GM18526 (cell line): ENCODE measurements around the gene LRIT2.
A peak's percentile ranks its signal among the peaks of the same experiment; 100 is the strongest.

ENCODE experiments used
- POLR2A ChIP-seq: IDR thresholded peaks from 3 replicates; pipeline ENCODE4 v1.6.1; 2011; ENCODE audit not compliant: insufficient read length; ENCODE audit errors: extremely low read depth

The LRIT2 gene

DNA sequence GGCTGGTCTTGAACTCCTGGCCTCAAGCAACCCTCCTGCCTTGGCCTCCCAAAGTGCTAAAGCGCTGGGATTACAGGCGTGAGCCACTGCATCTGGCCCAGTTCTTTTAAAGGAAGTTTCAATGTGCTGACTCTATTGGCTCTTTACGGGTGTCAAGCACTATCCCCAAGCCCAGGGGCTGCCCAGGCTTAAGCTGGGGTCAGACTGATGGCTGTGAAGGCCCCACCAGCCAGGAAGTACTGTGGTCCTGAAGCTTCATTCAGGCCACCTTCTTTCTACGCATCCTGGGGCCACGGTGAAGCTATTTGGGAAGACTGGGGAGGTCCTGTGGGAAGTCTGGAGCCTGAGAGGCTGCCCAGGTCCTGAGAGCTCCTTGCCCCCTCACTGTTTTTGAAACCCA lies 43.7 kb downstream of the LRIT2 start:
- TF ChIP-seq POLR2A, result no peak

DNA sequence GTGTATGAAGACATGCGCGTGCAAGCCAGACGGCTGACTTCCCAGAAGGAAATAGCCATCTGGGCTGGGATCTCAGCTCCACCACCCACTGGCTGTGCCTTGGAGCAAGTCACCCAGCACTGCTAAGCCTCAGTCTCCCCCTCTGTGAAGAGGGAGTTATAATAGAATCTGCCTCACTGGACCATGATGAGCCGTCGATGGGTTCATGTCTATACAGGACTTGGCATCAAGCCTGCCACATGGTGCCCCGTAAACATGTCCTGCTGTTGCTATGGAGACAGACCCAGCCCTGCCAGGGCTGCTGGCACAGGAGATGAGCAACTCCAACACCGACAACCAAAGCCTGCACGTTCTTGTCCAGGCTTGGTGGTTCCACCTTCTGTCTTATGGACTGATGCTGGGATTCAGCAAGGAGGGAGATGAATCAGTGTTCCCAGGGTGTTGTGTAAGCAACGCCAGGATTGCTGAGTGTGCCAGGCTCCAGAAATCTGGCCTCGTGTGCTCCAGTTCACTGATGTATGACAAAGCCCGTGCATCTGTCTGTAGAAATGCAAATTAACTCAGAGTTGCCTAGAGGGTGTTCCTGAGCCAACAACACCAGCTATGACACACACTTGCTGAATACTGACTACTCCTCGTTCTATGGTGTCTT lies 46.2 kb downstream of the LRIT2 start:
- TF ChIP-seq POLR2A, result no peak

DNA sequence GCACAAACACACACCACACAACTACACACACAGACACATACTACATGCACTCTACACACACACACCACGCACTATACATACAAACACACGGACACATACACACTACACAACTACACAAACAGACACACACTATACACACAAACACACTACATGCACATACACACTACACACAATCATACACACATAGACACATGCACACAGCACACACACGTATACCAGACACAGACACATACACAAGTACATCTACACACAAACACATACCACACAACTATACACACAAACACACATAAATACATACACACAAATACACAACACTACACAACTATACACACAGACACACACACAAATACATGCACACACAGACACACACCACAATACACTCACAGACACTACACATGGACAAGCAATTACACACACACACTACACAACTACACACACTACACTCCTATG lies 47.2 kb downstream of the LRIT2 start:
- TF ChIP-seq POLR2A, result no peak

DNA sequence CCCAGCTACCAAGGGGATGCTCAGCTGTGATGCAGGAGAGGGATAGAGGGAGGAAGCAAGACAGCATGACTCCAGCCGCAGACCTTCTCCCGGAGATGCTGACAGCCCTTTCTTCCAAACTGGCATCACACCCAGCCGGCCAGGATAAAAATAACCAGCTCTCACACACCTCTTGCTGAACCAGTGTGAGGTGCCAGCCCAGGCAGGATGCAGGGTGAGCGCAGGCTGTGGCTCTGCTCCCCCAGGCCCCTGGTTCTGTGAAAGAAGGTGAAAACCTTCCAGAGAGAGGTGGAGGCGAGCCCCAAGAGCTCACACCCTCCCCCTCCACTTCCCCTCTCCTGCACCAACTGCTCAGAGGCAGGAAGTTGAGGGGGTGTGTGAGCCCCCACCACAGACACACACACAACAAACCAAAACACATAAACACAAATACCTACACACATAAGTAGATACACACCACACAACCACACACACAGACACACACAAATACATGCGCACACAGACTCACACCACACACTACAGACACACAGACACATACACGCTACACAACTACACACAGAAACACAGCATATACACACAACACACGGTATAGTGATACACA lies 47.7 kb downstream of the LRIT2 start:
- no peak for TF ChIP-seq POLR2A

DNA sequence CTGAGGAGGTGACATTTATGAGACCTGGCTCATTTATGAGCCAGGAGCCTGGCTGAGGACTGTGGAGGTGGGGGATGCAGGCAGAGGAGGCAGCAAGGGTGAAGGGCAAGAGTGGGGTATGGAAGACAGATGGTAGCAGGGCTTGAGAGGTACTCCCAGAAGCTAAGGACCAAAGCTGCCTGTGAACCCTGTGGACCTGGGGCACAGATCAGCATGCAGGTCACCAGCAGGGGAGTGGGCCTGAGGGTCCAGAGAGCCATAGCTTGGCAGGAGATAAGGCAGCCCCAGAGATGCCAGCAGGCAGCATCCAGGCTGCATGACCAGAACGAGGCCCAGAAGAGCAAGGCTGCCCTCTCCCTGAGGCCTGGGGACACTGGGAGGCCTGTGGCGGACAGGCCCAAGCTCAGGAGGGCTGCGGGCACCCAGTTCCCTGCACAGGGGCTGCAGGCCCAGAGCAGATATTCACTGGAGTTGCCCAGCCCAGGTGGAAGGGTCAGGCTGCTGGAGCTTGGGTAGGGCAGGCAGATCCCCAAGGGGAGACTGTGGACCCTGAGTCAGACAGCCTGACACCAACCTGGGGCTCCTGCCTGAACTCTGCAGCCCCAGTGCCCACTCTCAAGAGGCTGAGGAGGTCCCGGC lies 48.4 kb downstream of the LRIT2 start:
- no peak for TF ChIP-seq POLR2A

DNA sequence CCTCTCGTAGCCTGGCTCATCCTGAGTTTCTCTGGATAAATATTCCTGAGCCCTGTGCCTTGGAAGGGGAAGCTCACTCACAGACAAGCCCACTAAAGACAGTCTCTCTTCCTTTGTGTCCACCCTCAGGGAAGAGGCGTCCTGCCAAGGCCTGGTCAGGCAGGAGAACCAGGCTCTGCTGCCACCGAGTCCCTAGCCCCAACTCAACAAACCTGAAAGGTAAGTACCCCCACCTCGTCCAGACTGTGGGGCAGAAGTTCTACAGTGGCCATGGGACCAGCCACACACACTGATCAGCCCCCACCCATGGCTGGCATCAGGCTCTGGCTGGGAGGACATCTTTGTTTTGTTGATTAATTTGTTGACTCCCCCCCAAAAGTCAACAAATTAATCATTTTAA lies 49.0 kb downstream of the LRIT2 start:
- no peak for TF ChIP-seq POLR2A

DNA sequence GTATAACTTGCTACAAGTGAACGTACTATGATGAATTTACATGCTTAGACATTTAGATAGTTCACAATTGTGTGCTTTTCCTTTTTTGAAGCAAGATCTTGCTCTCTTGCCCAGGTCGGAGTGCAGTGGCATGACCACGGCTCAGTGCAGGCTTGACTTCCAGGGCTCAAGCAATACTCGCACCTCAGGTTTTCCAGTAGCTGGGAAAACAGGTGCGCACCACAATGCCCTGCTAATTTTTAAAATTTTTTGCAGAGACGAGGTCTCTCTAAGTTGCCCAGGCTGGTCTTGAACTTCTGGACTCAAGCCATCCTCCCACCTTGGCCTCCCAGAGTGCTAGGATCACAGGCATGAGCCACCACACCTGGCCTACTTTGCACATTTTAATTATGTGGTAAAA lies 49.9 kb downstream of the LRIT2 start:
- TF ChIP-seq POLR2A, result no peak

DNA sequence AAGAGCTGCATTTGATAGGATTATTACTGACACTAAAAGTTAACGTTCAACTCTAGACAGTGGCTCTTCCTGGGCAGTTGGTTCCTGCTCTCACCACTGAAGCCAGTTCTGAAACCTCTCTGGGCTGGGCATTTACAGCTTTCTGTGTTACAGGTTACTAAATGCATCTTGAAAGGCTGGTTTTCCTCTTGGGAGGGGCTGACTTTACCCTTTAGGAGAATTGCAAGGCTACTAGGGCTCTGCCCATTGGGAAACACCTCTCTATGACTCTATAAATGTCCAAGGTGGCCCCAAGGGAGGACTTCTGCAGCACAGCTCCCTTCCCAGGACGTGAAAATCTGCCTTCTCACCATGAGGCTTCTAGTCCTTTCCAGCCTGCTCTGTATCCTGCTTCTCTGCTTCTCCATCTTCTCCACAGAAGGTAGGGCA lies 51.8 kb downstream of the LRIT2 start, which contains the start of gene GPR15LG:
Gene GPR15LG (plus strand): TSS at position 301 of the 429 bp plus-strand sequence. CDS start 51 bp downstream, at position 352.
- no peak for TF ChIP-seq POLR2A

DNA sequence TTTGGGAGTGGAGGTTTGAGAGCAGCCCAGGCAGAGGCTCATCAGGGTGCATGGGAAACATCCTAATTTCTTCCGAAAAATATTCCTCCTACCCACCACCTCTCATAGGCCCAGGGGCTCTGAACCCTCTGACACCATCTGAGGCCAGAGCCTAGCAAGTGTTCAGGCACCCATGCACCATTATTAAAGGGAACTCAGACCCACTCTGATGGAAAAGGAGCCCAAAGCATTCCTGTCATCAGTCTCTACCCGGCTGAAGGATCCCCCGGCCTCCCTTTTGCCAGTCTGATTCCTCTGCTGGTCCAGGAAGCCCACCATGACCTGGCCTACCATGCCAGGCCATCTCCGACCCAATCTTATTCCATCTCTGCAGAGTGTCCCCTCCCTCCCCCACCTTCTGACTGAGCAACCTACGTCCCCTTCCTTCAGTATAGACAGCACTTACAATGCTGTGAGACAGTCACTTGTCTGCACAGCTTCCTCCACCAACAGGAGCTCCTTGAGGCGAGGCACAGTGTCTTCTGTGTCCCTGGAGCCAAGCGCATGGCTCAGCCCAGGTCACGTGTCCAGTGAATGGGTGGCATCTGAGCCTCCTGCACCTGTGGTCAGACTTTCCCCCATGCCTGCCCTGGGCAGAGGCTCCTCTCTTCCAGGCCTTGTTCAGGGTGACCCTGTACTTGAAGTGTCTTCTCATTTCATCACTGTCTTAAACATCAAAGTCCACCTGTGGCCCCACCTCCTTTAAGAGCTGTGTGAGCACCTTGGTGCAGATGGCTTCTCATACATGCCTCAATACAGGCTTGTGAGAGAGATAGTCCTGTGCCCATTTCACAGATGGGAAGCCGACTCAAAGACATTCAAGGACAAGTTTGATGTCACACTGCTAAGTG lies 52.6 kb downstream of the LRIT2 start:
- TF ChIP-seq POLR2A, result peak; percentile 3

DNA sequence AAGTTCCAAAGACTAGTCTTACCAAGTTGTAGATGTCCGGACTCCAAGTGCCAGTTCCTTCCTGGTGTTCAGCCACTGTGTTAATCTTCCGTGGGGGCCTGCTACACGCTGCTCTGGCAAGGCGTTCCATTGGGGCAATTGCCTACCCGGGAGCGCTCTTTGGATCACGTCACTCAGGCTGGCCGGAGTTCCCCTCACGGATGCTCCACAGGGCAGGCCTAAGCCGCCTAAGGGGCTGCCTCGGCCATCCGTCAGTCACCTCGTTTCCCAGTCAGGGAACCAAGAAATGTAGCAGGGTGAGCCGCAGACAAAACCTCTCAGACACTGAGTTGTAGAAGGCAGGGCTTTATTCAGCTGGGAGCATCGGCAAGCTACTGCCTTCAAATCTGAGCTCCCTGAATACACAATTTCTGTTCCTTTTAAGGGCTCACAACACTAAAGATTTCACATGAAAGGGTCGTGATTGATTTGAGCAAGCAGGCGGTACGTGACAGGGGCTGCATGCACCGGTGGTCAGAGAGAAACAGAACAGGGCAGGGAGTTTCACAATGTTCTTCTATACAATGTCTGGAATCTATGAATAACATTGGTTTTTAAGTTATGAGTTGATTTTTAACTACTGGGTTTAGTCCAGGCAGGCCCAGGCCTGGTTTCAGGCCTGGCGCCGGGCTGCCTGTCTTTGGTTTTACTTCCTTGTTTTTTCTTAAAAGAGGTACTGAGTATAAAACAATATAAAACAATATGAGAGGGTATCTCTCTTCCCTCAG lies 53.5 kb downstream of the LRIT2 start:
- TF ChIP-seq POLR2A, result peak; percentile 18
